B cell (primary cell): Measurements from ENCODE around the gene PSEN1.

Experiments
- CTCF ChIP-seq: fragments of 200-600 bp; IDR thresholded peaks from one replicate; pipeline ENCODE4 v1.8.0; 2022; ENCODE audit warnings: antibody characterized with exemption, mild to moderate bottlenecking
- EZH2 ChIP-seq: IDR thresholded peaks from 2 replicates; pipeline ENCODE4 v1.6.1; 2012; ENCODE audit warnings: borderline replicate concordance, low read depth, mild to moderate bottlenecking, moderate library complexity, low read length; ENCODE audit not compliant: insufficient read depth, poor library complexity, severe bottlenecking

- TF ChIP-seq CTCF (no peak), EZH2 (no peak)
These were observed 5.9 kb downstream of the PSEN1 start for GRCh38 chr14:73142216-73142615.
